B cell (primary cell): ENCODE data around the gene SLC37A2.

Experiments
- CTCF ChIP-seq: fragments of 200-600 bp; IDR thresholded peaks from one replicate; pipeline ENCODE4 v1.8.0; 2022; ENCODE audit warnings: antibody characterized with exemption, mild to moderate bottlenecking
- EZH2 ChIP-seq: IDR thresholded peaks from 2 replicates; pipeline ENCODE4 v1.6.1; 2012; ENCODE audit warnings: borderline replicate concordance, low read depth, mild to moderate bottlenecking, moderate library complexity, low read length; ENCODE audit not compliant: insufficient read depth, poor library complexity, severe bottlenecking

- TF ChIP-seq CTCF (no peak), EZH2 (no peak)
Measured at GRCh38 chr11:125091877-125092664, 29.0 kb downstream of the SLC37A2 start.
